KMS-11 (cell line): ENCODE results near the gene CTBP1.

Experiments
- H2AFZ ChIP-seq: fragments of 200-600 bp; sonication (generic); 2 replicates; pipeline ENCODE4 v1.6.1; 2016; ENCODE audit warnings: antibody characterized with exemption, mixed run types, low read depth
- H3K27ac ChIP-seq: fragments of 200-600 bp; sonication (generic); 2 replicates; pipeline ENCODE4 v1.6.1; 2016; ENCODE audit warnings: mild to moderate bottlenecking, mixed run types
- H3K27me3 ChIP-seq: fragments of 200-600 bp; sonication (generic); 2 replicates; pipeline ENCODE4 v1.6.1; 2017; ENCODE audit warnings: mild to moderate bottlenecking, low read depth, mixed run types, moderate library complexity; ENCODE audit not compliant: insufficient read depth
- H3K36me3 ChIP-seq: fragments of 200-600 bp; sonication (generic); 2 replicates; pipeline ENCODE4 v1.6.1; 2017; ENCODE audit warnings: mild to moderate bottlenecking, mixed run types; ENCODE audit not compliant: insufficient read depth
- H3K4me1 ChIP-seq: fragments of 200-600 bp; sonication (generic); 2 replicates; pipeline ENCODE4 v1.6.1; 2016; ENCODE audit warnings: mild to moderate bottlenecking, low read depth, mixed run types; ENCODE audit not compliant: poor library complexity, severe bottlenecking
- H3K4me2 ChIP-seq: fragments of 200-600 bp; sonication (generic); 2 replicates; pipeline ENCODE4 v1.7.0; 2016; ENCODE audit warnings: mild to moderate bottlenecking, mixed run types
- H3K4me3 ChIP-seq: fragments of 200-600 bp; sonication (generic); IDR thresholded peaks from 2 replicates; pipeline ENCODE4 v1.6.1; 2017; ENCODE audit warnings: low read depth, low read length, mixed read lengths; ENCODE audit not compliant: insufficient read depth
- H3K79me2 ChIP-seq: fragments of 200-600 bp; sonication (generic); 2 replicates; pipeline ENCODE4 v1.6.1; 2016; ENCODE audit warnings: low read depth, mixed run types; ENCODE audit not compliant: insufficient read depth
- H3K9ac ChIP-seq: fragments of 200-600 bp; sonication (generic); 2 replicates; pipeline ENCODE4 v1.6.1; 2016; ENCODE audit warnings: mild to moderate bottlenecking, mixed run types
- H4K20me1 ChIP-seq: fragments of 200-600 bp; sonication (generic); 2 replicates; pipeline ENCODE4 v1.6.1; 2016; ENCODE audit warnings: mild to moderate bottlenecking, mixed run types; ENCODE audit not compliant: insufficient read depth
- TF ChIP-seq, protein P1 (sequence below): fragments of 200-600 bp; sonication (generic); conservative IDR thresholded peaks from 2 replicates; pipeline ENCODE4 v1.6.1; 2017; ENCODE audit warnings: low read depth, mild to moderate bottlenecking, antibody characterized with exemption, low read length, moderate library complexity, mixed read lengths

CTBP1 gene

DNA sequence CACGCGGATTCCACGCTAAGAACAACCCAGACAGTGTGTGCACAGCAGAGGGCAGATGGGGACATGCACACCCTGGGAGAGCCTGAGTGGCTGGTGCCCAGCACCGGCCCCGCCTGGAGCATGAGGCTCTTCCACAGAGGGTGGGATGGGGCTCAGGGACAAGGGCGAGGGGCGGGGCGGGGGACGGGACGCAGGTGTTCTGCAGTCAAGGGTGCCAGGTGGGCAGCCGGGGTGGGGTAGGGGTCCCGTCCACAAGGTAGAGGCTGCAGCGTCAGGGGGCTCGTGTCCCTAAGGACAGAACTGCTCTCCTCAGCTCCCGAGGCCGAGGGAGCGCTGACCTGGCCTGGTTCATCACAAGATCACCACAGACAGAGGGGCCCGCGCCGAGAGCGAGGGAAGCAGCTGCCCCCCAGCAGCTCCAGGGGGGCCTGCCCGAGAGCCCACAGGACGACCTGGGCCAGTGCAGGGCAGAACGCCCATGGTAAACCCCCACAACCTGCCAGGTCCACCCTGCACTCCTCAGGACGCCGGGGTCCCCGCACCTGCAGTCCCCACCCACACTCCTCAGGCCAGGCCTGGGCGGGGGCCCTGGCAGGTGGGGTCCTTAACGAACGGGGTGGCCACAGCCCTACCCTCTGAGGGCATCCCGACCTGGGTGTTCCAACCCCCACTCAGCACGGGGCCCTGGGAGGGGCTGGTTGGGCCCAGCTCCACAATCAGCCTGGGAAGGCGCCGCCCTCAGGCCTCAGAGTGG is 26.7 kb downstream of the CTBP1 start:
- Histone ChIP-seq H4K20me1 (no peaks in the 10 kb centered on the region), H3K27ac (no peak overlapping the region), H3K27me3 (no peaks in the 10 kb centered on the region), H3K4me1 (no peaks in the 10 kb centered on the region), H3K4me2 (no peak overlapping the region), H3K36me3 (no peaks in the 10 kb centered on the region), H3K79me2 (no peaks in the 10 kb centered on the region), H3K9ac (no peak overlapping the region), H2AFZ (no peak overlapping the region), H3K4me3 (no peak overlapping the region)
- TF ChIP-seq, protein P1, sequence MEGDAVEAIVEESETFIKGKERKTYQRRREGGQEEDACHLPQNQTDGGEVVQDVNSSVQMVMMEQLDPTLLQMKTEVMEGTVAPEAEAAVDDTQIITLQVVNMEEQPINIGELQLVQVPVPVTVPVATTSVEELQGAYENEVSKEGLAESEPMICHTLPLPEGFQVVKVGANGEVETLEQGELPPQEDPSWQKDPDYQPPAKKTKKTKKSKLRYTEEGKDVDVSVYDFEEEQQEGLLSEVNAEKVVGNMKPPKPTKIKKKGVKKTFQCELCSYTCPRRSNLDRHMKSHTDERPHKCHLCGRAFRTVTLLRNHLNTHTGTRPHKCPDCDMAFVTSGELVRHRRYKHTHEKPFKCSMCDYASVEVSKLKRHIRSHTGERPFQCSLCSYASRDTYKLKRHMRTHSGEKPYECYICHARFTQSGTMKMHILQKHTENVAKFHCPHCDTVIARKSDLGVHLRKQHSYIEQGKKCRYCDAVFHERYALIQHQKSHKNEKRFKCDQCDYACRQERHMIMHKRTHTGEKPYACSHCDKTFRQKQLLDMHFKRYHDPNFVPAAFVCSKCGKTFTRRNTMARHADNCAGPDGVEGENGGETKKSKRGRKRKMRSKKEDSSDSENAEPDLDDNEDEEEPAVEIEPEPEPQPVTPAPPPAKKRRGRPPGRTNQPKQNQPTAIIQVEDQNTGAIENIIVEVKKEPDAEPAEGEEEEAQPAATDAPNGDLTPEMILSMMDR, result no peak

DNA sequence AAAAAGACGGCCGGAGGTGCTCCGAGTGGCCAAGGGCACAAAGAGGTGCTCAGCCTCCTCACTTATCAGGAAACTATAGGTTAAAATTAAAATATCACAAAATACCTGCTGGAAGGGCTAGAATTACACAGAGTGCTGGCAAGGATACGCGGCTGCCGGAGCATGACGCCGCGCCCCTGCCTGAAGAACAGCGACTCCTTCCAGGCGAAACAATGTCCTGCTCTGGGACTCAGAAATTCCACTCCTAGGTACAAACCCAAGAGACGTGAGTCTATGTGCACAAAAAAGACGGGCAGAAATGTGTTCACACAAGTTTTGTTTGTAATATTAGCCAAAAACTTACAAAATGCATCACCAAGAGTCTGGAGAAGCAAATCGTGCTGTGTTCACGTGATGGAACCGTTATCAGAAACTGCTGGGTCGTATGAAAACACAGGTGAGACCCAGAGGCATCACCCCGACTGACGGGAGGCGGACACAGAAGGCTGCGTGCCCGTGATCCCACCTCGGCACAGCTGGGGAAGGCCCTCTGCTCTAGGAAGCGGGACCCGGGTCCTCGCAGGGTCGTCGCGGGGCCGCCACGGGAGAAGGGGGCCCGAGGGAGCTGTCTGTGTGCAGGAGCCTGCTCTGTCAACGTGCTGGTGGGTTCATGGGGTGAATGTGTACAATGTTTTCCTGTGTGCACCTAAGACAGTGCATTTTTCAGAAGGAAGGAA is 27.6 kb downstream of the CTBP1 start:
- Histone ChIP-seq H3K9ac (no peak overlapping the region), H3K4me1 (no peaks in the 10 kb centered on the region), H3K79me2 (no peaks in the 10 kb centered on the region), H2AFZ (no peak overlapping the region), H3K4me3 (no peak overlapping the region), H4K20me1 (no peaks in the 10 kb centered on the region), H3K27me3 (no peaks in the 10 kb centered on the region), H3K4me2 (no peak overlapping the region), H3K36me3 (no peaks in the 10 kb centered on the region), H3K27ac (no peak overlapping the region)
- TF ChIP-seq, protein P1, result no peak

DNA sequence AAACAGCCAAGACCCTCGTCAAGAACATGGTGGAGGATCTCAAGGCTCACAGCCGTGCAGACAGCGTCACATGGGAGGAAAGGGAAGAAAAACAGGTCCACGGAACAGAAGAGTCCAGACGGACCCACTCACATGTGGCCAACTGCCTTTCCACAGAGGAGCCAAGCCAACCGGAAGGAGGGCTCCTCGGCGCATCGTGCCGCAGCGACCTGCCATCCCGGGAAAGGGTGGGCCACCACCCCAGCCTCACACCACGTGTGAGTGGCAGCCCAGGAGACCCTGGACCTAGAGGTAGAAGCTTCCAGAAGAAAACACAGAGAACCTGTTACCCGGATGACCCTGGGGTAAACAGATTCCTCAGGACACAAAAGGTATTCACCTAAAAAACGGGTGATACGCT is 28.4 kb downstream of the CTBP1 start:
- Histone ChIP-seq H3K4me2 (no peak overlapping the region), H2AFZ (no peak overlapping the region), H3K27ac (no peak overlapping the region), H3K27me3 (no peaks in the 10 kb centered on the region), H3K79me2 (no peaks in the 10 kb centered on the region), H3K4me1 (no peaks in the 10 kb centered on the region), H3K4me3 (no peak overlapping the region), H3K9ac (no peak overlapping the region), H4K20me1 (no peaks in the 10 kb centered on the region), H3K36me3 (no peaks in the 10 kb centered on the region)
- TF ChIP-seq, protein P1, result no peak

DNA sequence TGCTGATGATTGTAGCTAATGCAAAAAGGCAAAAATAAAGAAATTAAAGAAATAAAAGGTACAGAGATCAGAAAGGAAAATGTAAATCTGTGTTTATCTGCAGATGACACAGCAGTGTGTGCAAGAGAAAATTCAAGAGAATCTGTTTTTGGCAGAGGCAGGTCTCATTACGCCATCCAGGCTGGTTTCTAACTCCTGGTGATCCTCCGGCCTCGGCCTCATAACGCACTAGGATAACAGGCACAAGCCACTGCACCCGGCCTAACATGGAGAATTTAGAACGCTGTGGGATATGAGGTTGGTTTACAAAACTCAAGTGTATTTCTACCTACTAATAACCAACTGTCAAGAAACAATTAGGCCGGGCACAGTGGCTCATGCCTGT is 29.4 kb downstream of the CTBP1 start:
- TF ChIP-seq, protein P1, result no peak
- Histone ChIP-seq H3K79me2 (no peaks in the 10 kb centered on the region), H3K27me3 (no peaks in the 10 kb centered on the region), H2AFZ (no peak overlapping the region), H3K27ac (no peak overlapping the region), H4K20me1 (no peaks in the 10 kb centered on the region), H3K9ac (no peak overlapping the region), H3K4me1 (no peaks in the 10 kb centered on the region), H3K4me3 (no peak overlapping the region), H3K36me3 (no peaks in the 10 kb centered on the region), H3K4me2 (no peak overlapping the region)
